Lower leg skin (tissue), 3 donors: ENCODE results near the gene DCTN5.

Source experiments
- POLR2A ChIP-seq, 2 donors: fragments of 450-650 bp; IDR thresholded peaks; one replicate each; pipeline ENCODE4 v1.6.1; 2016 to 2017; ENCODE audit warnings: antibody characterized with exemption in 2 of 2, mild to moderate bottlenecking in 1 of 2, moderate library complexity in 1 of 2
- TF ChIP-seq, protein P1 (sequence below), 3 donors: fragments of 450-650 bp; IDR thresholded peaks; one replicate each; pipeline ENCODE4 v1.5.1; 2016; ENCODE audit warnings: antibody characterized with exemption in 3 of 3, mild to moderate bottlenecking in 3 of 3, moderate library complexity in 2 of 3

DNA sequence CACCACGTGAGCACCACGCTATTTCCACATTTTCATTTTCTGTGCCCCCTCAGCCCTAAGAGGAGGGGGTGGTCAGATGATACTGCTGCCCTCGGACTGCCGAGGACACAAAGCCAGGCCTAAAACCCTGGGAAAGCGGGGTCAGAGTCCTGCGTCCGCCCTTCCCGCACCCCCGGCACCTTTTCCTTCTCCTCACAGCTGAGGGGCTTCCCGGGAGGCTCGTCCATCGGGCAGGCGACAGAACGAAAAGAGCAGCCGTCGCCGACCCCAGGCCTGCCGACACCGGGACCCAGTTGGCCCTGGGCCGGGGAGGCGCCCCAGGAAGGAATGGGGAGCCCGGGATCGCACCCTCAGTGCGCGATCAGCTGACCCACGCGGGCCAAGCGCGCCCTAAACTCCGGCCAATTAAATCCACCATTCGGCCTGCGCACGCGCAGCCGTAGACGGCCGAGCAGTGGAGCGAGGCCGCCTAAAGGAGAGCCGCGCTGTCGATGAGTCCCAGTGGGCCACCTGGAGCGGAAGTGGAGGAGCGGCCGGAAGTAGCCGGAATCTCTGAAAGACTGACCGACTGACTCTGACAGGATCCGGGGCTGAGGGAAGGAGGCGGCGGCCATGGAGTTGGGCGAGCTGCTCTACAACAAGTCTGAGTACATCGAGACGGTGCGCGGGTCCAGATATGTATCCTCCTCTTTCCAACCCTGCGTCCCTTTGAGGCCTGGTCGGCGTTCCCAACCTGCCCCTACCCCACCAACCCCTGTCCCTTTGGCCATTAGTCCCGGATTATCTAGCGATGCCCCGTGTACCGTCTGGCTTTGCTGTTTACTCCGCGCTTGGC lies at the start of gene DCTN5, which contains the start of gene PALB2:
- TF ChIP-seq POLR2A (IDR thresholded peaks at IDR 0.05) = no peak
- TF ChIP-seq, protein P1, sequence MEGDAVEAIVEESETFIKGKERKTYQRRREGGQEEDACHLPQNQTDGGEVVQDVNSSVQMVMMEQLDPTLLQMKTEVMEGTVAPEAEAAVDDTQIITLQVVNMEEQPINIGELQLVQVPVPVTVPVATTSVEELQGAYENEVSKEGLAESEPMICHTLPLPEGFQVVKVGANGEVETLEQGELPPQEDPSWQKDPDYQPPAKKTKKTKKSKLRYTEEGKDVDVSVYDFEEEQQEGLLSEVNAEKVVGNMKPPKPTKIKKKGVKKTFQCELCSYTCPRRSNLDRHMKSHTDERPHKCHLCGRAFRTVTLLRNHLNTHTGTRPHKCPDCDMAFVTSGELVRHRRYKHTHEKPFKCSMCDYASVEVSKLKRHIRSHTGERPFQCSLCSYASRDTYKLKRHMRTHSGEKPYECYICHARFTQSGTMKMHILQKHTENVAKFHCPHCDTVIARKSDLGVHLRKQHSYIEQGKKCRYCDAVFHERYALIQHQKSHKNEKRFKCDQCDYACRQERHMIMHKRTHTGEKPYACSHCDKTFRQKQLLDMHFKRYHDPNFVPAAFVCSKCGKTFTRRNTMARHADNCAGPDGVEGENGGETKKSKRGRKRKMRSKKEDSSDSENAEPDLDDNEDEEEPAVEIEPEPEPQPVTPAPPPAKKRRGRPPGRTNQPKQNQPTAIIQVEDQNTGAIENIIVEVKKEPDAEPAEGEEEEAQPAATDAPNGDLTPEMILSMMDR (IDR thresholded peaks at IDR 0.05) = no peak
